BLaER1 treated with 17β-estradiol and CSF1 and Interleukin-3, amounts not matched to agents 10 nM and 100 nM (cell line): ENCODE data around the gene ZDBF2.
"Not testable (repeated sequence)": the region's sequence is repeated elsewhere in the genome, so short reads cannot be mapped to it uniquely, and the experiment has no call there.

Experiments used
- H3K27ac ChIP-seq, 11 experiments: shearing (Covaris generic); formaldehyde crosslinking; 2 replicates each; pipeline ENCODE4 v1.8.1; 2022
- H3K27me3 ChIP-seq, 11 experiments: shearing (Covaris generic); formaldehyde crosslinking; 2 replicates each; pipeline ENCODE4 v1.8.1; 2022
- H3K36me3 ChIP-seq, 11 experiments: shearing (Covaris generic); formaldehyde crosslinking; 2 replicates each; pipeline ENCODE4 v1.8.1; 2022
- H3K4me1 ChIP-seq, 10 experiments: shearing (Covaris generic); formaldehyde crosslinking; 2 replicates each; pipeline ENCODE4 v1.8.1; 2022
- H3K4me2 ChIP-seq, 11 experiments: shearing (Covaris generic); formaldehyde crosslinking; 2 replicates each; pipeline ENCODE4 v1.8.1; 2022
- H3K4me3 ChIP-seq, 10 experiments: shearing (Covaris generic); formaldehyde crosslinking; 2 replicates each; pipeline ENCODE4 v1.8.1; 2022
- H3K9ac ChIP-seq, 11 experiments: shearing (Covaris generic); formaldehyde crosslinking; 2 replicates each; pipeline ENCODE4 v1.8.1; 2022
- H3K9me3 ChIP-seq, 11 experiments: shearing (Covaris generic); formaldehyde crosslinking; replicated peaks in 1 of 11; 2 replicates each; pipeline ENCODE4 v1.8.1; 2022
- H4K20me1 ChIP-seq, 11 experiments: shearing (Covaris generic); formaldehyde crosslinking; 2 replicates each; pipeline ENCODE4 v1.8.1; 2022
- Cebpa-rat ChIP-seq, 11 experiments: shearing (Covaris generic); IDR thresholded peaks; 2 replicates each; pipeline ENCODE4 v1.8.1; 2022

Gene ZDBF2

DNA sequence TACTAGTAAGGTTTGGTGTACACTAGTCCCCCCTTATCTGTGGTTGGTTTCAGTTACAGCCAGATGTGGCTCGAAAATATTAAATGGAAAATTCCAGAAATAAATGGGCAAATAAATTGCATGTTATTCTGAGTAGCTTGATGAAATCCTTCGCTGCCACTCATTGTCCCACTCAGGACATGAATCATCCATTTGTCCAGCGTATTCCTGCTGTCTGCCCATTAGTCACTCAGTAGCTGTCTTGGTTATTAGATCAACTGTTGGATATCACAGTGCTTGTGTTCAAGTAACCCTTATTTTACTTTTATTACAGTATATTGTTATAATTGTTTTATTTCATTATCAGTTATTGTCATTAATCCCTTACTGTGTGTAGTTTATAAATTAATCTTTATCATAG lies 21.7 kb downstream of the ZDBF2 start:
- H3K4me3 ChIP-seq = no peak overlapping the region
- H3K9me3 ChIP-seq = peaks cover 3 to 10% (median 4%) of the 10 kb centered on the region in 11 experiments; a peak in 20 of 22 replicates
- H3K9ac ChIP-seq = no peak overlapping the region
- H3K4me1 ChIP-seq = no peaks in the 10 kb centered on the region
- H4K20me1 ChIP-seq = no peaks in the 10 kb centered on the region
- H3K27ac ChIP-seq = no peak overlapping the region
- peaks cover 0 to 38% (median 9%) of the 10 kb centered on the region in 11 experiments; a peak in 14 of 22 replicates for H3K36me3 ChIP-seq
- no peaks in the 10 kb centered on the region for H3K27me3 ChIP-seq
- TF ChIP-seq Cebpa-rat (IDR thresholded peaks at IDR 0.05) = no peak
- no peak overlapping the region for H3K4me2 ChIP-seq

DNA sequence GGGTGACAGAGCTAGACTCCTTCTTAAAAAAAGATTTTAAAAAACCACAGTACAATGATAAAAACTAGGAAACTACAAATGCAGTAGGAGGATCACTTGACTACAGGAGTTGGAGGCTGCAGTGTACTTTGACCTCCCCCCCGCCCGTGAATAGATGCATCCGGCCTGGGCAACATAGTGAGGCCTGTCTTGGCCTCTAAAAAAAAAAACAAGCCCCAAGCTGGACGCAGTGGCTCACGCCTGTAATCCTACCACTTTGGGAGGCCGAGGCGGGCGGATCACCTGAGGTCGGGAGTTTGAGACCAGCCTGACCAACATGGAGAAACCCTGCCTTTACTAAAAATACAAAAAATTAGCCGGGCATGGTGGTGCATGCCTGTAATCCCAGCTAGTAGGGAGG lies 25.1 kb downstream of the ZDBF2 start:
- H3K27ac ChIP-seq, H4K20me1 ChIP-seq, H3K4me2 ChIP-seq, H3K4me3 ChIP-seq, H3K27me3 ChIP-seq, H3K9me3 ChIP-seq, H3K9ac ChIP-seq, H3K4me1 ChIP-seq: not testable (repeated sequence)
- H3K36me3 ChIP-seq = peaks cover under 1 to 33% (median 6%) of the 10 kb centered on the region in 11 experiments; a peak in 14 of 22 replicates

DNA sequence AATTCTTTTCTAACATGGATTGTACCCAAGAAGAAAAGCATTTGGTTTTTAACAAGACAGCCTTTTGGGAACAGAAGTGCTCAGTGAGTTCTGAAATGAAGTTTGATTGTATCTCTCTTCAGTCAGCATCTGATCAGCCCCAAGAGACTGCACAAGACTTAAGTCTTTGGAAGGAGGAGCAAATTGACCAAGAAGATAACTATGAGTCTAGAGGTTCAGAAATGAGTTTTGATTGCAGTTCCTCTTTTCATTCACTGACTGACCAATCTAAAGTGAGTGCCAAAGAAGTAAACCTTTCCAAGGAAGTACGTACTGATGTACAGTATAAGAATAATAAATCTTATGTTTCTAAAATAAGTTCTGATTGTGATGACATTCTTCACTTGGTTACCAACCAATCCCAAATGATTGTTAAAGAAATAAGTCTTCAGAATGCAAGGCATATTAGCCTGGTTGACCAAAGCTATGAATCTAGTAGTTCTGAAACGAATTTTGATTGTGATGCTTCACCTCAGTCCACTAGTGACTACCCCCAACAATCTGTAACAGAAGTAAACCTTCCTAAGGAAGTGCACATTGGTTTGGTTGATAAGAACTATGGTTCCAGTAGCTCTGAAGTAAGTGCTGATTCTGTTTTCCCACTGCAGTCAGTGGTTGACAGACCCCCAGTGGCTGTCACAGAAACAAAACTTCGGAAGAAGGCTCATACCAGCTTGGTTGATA lies 31.2 kb downstream of the ZDBF2 start:
- TF ChIP-seq Cebpa-rat (IDR thresholded peaks at IDR 0.05) = no peak
- Histone ChIP-seq H3K9me3 (no peaks in the 10 kb centered on the region), H3K4me1 (no peaks in the 10 kb centered on the region), H3K4me3 (no peak overlapping the region), H3K36me3 (peaks cover 6 to 29% (median 21%) of the 10 kb centered on the region in 11 experiments; a peak in 16 of 22 replicates), H3K4me2 (no peak overlapping the region), H3K9ac (no peak overlapping the region), H4K20me1 (no peaks in the 10 kb centered on the region), H3K27ac (no peak overlapping the region), H3K27me3 (no peaks in the 10 kb centered on the region)

DNA sequence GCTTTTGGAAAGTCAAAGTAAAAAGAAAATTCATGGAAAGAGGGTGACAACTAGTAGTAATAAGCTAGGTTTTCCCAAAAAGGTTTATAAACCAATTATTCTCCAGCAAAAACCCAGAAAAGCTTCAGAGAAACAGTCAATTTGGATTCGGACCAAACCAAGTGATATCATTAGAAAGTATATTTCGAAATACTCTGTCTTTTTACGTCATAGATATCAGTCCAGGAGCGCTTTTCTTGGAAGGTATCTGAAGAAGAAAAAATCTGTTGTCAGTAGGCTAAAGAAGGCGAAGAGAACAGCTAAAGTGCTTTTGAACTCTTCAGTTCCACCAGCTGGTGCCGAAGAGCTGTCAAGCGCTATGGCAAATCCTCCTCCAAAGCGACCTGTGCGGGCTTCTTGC lies 36.6 kb downstream of the ZDBF2 start:
- Histone ChIP-seq H4K20me1 (no peaks in the 10 kb centered on the region), H3K4me1 (no peaks in the 10 kb centered on the region), H3K4me3 (no peak overlapping the region), H3K9me3 (no peaks in the 10 kb centered on the region), H3K9ac (no peak overlapping the region), H3K27me3 (no peaks in the 10 kb centered on the region), H3K27ac (no peak overlapping the region), H3K4me2 (no peak overlapping the region), H3K36me3 (peaks cover 0 to 10% (median 6%) of the 10 kb centered on the region in 11 experiments; a peak in 9 of 22 replicates)
- 0 out of 22 replicates have a peak, but pooled peaks of 2 of the 11 experiments have one; percentile 11 to 13 for TF ChIP-seq Cebpa-rat (IDR thresholded peaks at IDR 0.05)

DNA sequence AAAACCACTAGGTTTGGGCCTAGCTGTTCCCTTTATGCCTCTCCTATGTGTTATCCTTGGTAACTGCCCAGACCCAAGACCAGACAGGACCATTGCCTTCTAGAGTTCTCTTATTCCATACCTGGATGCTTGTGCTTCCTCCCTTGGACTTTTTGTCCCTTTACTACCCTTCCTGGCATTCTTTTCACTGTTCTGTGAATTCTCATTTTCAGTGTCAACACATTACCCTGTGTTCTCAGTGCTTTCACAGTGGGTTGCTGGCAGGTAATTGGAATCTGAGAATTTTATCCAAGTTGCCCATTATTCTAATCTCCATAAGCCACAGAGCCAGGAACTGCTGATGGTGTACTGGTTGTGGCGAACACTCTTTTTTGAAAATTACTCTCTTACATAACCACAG lies 41.7 kb downstream of the ZDBF2 start:
- Histone ChIP-seq H3K27ac (no peak overlapping the region), H3K27me3 (no peaks in the 10 kb centered on the region), H3K36me3 (peaks cover 0 to 11% (median 6%) of the 10 kb centered on the region in 11 experiments; a peak in 9 of 22 replicates), H3K4me3 (no peak overlapping the region), H3K4me1 (no peaks in the 10 kb centered on the region), H3K9ac (no peak overlapping the region), H3K9me3 (peaks cover 16 to 23% (median 19%) of the 10 kb centered on the region in 11 experiments), H4K20me1 (no peaks in the 10 kb centered on the region), H3K4me2 (no peak overlapping the region)
- TF ChIP-seq Cebpa-rat (IDR thresholded peaks at IDR 0.05) = no peak

DNA sequence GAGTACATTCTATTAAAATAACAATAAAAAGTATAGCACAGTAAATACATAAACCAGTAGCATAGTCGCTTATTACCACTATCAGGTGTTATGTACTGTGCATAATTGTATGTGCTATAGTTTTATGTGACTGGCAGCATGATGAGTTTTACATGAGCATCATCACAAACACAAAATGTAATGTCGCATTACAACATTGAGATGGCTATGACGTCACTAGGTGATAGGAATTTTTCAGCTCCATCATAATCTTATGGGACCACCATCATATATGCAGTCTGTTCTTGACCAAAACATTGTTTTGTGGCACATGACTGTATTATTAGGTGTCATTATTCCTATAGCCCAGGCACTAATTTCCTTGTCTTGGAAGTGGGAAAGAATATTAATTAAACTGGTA lies 48.6 kb downstream of the ZDBF2 start:
- H4K20me1 ChIP-seq = no peaks in the 10 kb centered on the region
- no peak overlapping the region for H3K9ac ChIP-seq
- no peak for TF ChIP-seq Cebpa-rat (IDR thresholded peaks at IDR 0.05)

DNA sequence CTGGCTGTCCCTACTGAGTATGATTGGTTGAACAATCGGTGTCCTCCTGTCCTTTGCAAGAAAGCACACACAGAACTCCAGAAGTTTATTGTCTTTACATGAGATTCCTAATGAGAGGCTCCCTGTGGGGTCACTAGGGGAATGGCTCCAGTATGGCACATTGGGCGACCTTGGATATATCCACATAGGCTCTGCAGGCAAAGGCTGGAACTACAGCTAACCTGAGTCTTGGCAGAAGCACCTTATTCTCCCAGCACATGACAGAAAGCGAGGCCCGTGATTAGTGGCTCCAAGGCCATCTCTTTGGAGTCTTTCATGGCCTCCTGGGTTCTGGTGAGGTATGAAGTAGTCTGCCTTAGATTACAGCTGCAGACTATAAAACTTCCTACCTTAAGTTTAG lies 49.0 kb downstream of the ZDBF2 start:
- Histone ChIP-seq H3K27me3 (no peaks in the 10 kb centered on the region), H3K9ac (no peak overlapping the region), H3K27ac (no peak overlapping the region), H4K20me1 (no peaks in the 10 kb centered on the region), H3K4me2 (no peak overlapping the region), H3K36me3 (peaks cover 0 to 7% (median 6%) of the 10 kb centered on the region in 11 experiments; a peak in 9 of 22 replicates), H3K4me3 (no peak overlapping the region), H3K9me3 (peaks cover 13 to 18% (median 14%) of the 10 kb centered on the region in 11 experiments), H3K4me1 (no peaks in the 10 kb centered on the region)
- TF ChIP-seq Cebpa-rat (IDR thresholded peaks at IDR 0.05) = no peak

More for the DNA sequence above, 48.6 kb downstream of the ZDBF2 start:
- no peaks in the 10 kb centered on the region for H3K4me1 ChIP-seq
- peaks cover 16 to 22% (median 18%) of the 10 kb centered on the region in 11 experiments for H3K9me3 ChIP-seq
- no peak overlapping the region for H3K4me3 ChIP-seq
- no peaks in the 10 kb centered on the region for H3K27me3 ChIP-seq
- H3K4me2 ChIP-seq = no peak overlapping the region
- peaks cover 0 to 11% (median 6%) of the 10 kb centered on the region in 11 experiments; a peak in 9 of 22 replicates for H3K36me3 ChIP-seq
- no peak overlapping the region for H3K27ac ChIP-seq

DNA sequence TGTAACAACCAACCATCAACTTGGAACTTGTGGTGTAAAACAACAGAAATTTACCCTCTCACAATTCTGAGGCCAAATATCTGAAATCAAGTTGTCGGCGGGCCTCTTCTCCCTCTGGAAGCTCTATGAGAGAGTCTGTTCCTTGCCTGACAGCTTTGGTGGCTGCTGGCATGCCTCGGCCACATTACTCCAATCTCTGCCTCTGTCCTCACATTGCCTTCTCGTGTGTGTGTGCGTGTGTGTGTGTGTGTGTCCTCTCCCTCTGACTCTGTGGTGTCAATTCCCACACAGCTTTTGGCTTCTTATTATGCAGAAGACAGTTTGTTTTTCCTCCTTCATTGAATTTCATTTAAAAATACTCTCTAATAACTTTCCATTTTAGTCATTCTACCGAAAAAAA lies 50.4 kb downstream of the ZDBF2 start:
- Histone ChIP-seq H3K36me3 (no peaks in the 10 kb centered on the region), H3K4me3 (no peak overlapping the region), H3K9me3 (peaks cover 0 to 4% (median under 1%) of the 10 kb centered on the region in 11 experiments; a peak in 7 of 22 replicates), H4K20me1 (no peaks in the 10 kb centered on the region), H3K4me1 (no peaks in the 10 kb centered on the region), H3K27me3 (no peaks in the 10 kb centered on the region), H3K27ac (no peak overlapping the region), H3K4me2 (no peak overlapping the region), H3K9ac (no peak overlapping the region)
- TF ChIP-seq Cebpa-rat (IDR thresholded peaks at IDR 0.05) = no peak

DNA sequence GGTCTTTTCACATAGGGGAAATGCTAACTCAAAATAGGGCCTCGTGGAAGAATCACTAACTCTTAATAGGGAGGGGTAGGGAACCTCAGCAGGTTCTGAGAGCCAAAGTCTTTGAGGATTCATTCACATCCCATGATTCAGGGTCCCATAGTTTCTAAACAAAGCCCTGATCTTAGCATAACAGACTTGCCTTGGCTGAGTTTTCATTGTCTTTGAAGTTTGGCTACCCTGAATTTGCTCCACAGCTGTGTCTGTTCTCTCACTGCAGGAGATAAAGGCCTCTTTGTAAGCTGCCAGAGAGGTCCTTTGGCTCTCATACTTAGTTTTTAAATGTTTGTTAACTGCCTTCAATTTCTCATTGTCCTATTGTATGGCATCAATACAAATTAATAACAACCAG lies 54.5 kb downstream of the ZDBF2 start:
- H3K9me3 ChIP-seq = no peaks in the 10 kb centered on the region
- no peak overlapping the region for H3K4me2 ChIP-seq
- no peaks in the 10 kb centered on the region for H3K36me3 ChIP-seq
- no peak overlapping the region for H3K9ac ChIP-seq
- H3K4me3 ChIP-seq = no peak overlapping the region
- no peak overlapping the region for H3K27ac ChIP-seq
- TF ChIP-seq Cebpa-rat (IDR thresholded peaks at IDR 0.05) = no peak
- H4K20me1 ChIP-seq = no peaks in the 10 kb centered on the region
- no peaks in the 10 kb centered on the region for H3K27me3 ChIP-seq
- H3K4me1 ChIP-seq = no peaks in the 10 kb centered on the region

DNA sequence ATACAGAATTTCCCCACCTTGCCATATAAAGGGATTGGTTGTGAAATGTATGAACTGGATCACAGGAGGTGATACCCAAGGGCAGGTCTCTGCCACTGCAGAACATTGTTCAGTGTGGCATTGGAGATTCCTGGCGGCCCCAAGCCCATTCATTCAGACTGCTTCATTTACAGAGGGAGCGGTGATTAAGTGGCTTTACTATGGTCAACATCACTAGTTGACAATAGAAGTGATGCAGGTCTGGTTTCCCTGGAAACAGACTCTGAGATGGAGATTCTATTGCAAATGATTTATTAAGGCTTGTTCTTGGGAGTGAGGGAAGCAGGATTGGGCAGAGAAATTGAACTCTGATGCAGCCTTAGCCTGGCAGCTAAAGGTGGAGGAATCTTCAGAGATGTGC lies 62.4 kb downstream of the ZDBF2 start:
- H3K27ac ChIP-seq = no peak overlapping the region
- H3K9ac ChIP-seq = no peak overlapping the region
- no peaks in the 10 kb centered on the region for H4K20me1 ChIP-seq
- H3K4me2 ChIP-seq = no peak overlapping the region
- H3K9me3 ChIP-seq = no peaks in the 10 kb centered on the region
- no peak overlapping the region for H3K4me3 ChIP-seq
- no peaks in the 10 kb centered on the region for H3K36me3 ChIP-seq
- TF ChIP-seq Cebpa-rat (IDR thresholded peaks at IDR 0.05) = no peak
- H3K4me1 ChIP-seq = no peaks in the 10 kb centered on the region
- no peaks in the 10 kb centered on the region for H3K27me3 ChIP-seq
